Stimulated activated CD4-positive, alpha-beta T cell treated with anti-CD3 and anti-CD28 coated beads, Interleukin-4, amount 100 ng/mL, for 24 hours (primary cell): Measurements from ENCODE around the gene FBN1.

Experiments used
- DNase-seq: peaks from one replicate; pipeline ENCODE4 v3.0.0-alpha.2; 2020

FBN1 gene

DNA sequence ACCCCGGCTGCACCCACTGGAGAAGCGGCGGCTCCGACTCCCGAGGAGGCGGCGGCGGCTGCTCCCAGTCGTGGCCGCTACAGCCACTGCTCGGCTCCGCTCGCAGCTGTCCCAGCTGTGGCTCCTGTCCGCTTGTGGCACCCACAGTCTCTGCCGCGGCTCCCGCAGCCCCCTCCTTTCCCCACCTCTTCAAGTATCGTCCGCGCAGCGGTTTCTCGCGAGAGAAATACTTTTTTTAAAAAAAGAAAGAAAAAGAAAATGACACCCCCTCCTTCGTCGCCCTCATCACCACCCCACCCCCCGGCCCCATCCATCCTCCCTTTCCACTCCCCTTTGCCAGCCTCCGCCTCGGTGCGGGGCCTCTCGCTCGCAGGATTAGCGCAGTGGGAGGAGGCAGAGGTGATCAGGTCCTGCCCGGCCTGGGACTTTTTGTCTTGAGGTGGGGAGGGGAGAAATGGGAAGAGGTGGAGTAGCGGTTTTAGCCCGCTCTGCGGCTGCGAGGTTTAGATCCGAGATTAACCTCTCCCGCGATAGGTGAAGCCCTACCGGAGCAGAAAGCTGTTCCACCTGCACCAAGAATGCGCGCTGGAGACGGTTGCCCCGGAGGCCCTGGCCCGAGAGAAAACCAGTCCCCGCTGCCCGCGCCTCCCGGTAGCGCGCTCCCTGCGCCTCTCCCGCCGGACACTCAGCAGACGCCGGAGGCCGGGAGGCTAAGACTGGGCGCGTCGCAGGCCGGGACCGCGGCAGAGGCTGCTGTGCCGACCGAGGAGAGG lies at the start of gene FBN1:
Gene FBN1, minus strand, starts transcription at position 152 of the 773 bp plus-strand sequence. CDS start 940 bp downstream, outside the sequence.
- no peak for DNase-seq

- DNase-seq = no peak
Observed at GRCh38 chr15:48693484-48693883, 48.0 kb upstream of the FBN1 start.

GRCh38 chr15:48688493-48688892 lies 43.0 kb upstream of the FBN1 start:
- DNase-seq = no peak

DNA sequence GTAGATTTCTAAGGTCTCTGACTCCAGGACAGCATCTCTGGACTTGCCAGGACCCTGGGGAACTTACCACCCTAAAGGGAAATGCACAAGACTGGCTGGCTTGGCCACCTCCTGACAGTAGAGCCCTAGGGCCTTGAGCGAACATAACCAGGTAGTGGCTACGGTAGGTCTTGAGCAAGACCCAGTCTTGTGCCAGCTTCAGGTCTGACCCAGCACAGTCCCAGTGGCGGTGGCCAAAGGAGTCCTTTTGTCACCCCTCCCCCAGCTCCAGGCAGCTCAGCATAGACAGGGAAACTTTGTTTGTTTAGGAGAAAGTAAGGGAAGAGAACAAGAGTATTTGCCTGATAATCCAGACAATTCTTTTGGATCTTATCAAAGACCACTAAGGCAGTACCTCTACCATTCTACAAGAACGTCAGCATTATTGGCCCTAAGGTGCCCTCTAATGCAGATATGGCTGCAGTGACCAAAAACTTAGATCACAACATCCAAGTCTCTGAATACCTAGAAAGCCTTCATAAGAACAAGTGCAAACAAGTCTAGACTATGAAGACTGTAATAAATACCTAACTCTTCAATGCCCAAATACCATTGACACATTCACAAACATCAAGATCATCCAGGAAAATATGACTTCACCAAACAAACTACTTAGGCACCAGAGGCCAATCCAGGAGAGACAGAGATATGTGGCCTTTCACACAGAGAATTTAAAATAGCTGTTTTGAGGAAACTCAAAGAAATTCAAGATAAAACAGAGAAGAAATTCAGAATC lies 38.7 kb upstream of the FBN1 start:
- no peak for DNase-seq

DNA sequence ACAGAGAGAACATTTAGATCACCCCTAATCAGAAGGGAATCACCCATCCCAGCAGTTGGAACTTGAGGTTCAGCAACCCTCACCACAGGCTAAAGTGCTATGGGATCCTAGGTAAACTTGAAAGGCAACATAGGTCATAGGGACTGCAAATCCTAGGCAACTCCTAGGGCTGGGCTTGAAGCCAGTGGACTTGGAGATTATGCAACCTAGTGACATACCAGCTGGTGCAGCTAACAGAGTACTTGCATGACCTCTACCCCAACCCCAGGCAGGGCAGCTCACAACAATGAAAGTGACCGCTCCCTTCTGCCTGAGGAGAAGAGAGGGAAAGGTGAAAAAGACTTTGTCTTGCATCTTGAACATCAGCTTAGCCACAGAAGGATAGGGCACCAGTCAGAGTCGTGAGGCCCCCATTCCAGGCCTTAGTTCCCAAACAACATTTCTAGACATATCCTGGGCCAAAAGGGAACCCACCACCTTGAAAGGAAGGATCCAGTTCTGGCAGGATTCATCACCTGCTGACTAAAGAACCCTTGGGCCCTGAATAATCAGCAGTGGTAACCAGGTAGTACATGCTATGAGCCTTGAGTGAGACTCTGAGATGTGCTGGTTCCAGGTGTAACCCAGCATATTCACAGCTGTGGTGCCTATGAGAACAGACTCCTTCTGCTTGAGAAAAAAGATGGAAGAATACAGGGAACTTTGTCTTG lies 37.6 kb upstream of the FBN1 start:
- DNase-seq = no peak

DNA sequence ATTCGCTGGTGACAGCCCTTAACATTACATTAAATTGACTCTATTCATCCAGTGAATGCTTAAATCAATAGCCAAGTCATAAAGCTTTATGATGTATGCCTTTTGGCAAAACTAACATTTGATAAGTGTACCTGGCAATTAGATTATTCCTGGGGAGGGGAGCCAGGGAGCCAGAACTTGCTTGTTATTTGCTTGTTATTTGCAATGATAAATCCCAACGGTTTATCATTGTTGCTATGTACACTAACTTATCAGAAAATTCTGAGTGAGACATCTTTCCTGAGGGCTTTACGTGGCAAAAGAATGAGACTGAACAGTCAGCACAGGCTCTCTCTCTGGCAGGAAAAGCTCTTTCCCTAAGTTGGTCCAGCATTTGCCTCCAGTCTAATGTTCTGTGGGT lies 35.8 kb upstream of the FBN1 start:
- DNase-seq = no peak

DNA sequence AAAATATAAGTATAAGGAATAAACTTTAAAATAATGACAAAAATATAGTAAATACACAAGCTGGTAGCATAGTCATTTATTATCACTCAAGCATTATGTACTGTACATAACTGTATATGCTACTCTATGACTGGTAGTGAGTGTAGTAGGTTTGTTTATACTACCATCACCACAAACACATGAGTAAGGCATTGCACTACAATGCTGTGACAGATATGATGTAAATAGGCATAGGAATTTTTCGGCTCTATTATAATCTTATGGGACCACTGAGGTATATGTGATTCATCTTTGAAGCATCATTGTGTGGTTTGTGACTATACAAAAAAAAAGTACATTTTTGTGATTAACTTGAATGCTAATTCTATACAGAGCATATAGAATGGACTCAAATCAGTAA lies 35.3 kb upstream of the FBN1 start:
- DNase-seq = no peak

DNA sequence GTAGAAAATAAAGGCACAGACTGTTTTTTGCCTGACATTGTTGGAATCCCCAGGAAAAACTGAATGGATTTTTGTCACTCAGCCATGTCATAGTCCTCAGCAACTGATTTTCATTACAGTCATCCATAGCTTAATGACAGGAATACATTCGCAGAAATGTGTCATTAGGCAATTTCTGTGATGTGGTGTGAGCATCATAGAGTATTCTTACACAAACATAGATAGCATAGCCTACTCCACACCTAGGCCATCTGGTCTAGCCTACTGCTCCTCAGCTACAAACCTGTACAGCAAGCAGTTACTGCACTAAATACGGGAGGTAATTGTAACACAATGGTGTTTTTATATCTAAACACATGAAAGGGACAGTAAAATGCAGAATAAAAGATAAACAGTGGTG lies 34.4 kb upstream of the FBN1 start:
- no peak for DNase-seq

GRCh38 chr15:48678851-48679250 lies 33.3 kb upstream of the FBN1 start:
- DNase-seq = no peak

- DNase-seq = no peak
Observed at GRCh38 chr15:48677821-48678220, 32.3 kb upstream of the FBN1 start.

- no peak for DNase-seq
Observed at GRCh38 chr15:48675436-48675835, 29.9 kb upstream of the FBN1 start.

DNA sequence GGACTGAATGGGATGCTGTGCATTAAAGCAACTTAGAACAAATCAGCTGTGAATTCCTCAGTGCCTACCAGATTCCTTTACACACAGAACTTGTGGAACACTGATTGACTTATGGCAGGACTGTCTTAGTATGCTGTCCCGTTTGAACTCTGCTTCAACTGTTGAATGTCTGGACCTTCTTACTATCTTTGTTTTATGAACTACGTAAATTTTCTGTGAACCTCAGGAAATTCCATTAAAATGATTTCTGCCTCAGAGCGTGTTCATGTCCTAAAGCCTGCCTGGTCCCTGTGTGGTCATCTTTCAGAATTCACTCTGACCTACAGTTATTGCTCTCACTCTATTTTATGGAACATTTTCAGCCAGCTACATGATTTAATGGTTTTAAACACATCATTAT lies 29.4 kb upstream of the FBN1 start:
- DNase-seq = no peak

GRCh38 chr15:48672206-48672605 lies 26.7 kb upstream of the FBN1 start:
- no peak for DNase-seq

DNA sequence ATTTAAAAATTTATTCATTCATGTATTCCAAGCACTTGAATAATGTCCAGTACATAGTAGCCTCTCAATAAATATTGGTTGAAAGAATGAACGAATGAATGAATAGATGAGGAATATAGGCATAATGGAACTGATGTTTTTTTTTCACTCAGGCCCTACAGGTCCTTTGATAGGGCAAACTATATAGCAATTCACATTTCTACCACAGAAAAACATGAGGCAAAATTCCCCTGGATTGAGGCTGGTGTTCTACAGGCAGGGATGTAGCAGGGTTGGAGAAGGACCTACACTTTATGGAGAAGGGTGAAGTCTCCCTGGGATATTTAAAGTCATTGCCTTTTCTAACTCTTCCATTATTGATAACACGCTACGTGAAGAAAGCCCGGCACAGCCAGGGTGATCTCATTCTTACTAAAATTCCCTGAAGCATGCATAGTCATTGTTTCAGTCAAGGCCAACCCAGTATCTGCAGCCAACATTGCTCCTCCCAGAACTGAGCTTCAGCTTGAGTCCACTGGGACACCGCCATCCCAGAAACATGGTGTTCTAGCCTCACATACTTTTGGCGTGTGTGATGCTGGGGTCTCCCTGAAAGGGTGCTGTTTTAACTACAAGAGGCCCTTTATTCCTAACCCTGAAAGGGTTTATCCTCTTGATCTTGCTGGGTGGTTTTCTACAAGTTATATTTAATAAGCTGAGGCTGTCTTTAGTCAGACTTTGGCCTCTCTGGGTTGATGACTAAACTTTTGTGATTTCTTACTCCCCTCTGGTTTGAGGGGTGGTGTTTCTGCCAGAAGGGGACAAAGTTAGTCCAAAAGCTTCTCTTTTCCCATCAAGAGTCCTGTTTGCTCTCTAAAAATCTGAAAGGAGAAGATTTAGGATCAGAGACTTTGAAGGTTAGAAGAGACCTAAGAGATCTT lies 25.9 kb upstream of the FBN1 start:
- no peak for DNase-seq

GRCh38 chr15:48667701-48668100 lies 22.2 kb upstream of the FBN1 start:
- DNase-seq = no peak

DNA sequence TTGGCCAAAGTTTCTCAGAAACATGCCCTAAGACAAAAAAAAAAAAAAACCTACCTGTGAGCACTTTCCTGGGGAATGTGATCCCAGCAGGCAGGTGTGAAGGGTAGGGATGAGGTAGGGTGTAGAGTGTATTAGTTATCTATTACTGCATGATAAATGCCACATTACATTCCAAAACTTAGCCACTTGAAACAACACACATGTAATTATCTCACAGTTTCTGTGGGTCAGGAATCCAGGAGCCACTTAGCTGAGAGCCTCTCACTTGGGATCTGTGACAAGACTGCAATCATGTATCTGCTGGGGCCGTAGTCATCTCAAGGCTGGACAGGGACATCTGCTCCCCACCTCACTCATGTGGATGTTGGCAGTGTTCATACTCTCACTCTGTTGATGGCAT lies 18.9 kb upstream of the FBN1 start:
- DNase-seq = no peak

GRCh38 chr15:48657950-48658591 lies 12.6 kb upstream of the FBN1 start:
- DNase-seq = no peak

DNA sequence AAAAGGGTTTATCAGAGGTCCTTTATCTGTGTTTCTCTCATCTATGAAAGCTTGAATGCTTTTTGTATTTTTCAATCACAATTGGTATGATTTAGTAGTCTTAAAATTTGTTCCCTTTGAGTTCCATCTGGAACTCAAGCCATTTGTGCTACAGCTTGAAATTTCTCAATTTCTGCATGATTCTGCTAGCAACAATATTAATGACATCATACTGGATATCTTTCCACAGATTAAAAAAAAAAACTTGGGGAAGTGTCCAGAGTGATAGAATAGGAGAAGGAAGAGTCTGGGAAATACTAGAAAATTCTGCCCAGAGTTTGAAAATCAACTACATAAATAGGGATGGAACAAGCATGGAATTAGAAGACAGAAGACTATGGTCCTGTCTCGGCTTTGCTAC lies 9.3 kb upstream of the FBN1 start:
- DNase-seq = no peak

DNA sequence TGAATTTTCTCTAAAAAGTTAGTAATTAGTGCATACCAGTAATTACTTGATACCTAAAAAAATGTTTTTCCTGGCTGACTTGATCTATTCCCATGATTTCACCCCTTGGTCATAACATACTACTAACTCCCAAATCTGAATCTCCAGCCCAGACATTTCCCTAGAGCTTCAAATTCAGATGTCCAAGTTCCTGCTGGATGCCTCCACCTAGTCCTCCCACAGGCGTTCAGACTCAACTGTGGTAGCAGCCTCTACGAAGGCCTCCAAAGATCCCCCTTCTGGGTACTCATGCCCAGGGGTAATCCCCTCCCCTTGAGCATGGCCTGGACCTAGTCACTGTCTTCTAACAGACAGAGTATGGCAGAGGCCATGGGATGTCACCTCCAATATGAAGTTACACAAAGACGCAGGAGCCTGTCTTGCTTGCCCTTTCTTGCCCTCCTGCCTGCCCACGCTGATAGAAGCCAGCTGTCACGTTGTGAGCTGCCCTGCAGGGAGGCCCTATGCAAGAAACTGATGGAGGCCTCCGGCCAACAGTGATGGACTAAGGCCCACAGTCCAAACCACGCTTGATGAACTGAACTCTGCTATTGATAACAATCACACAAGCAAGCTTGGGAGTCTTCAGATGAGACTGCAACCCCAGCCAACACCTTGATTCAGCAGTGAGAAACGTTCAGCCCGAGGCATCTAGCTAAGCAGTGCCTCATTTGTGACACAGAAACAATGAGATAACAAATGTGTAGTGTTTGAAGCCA lies 8.6 kb upstream of the FBN1 start:
- no peak for DNase-seq

DNA sequence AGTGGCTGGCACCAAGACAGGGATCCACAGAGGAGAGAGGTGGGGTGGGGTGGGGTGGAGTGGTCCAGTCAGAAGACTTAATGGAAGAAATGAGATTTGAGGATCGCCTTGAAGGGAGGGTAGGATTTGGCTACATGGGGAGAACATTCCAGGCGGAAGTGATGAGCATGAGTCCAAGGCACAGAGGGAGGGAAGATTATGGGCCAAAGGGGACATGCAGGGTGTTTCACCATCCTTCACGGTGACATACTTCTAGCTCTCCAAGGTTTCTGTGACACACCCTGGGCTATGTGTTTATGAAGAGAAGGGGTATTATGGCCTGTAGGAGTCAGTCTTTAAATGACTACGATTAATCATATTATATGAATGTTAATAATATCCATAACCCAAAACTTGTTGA lies 7.7 kb upstream of the FBN1 start:
- no peak for DNase-seq

GRCh38 chr15:48652510-48653076 lies 7.1 kb upstream of the FBN1 start:
- no peak for DNase-seq
